Measurements from ENCODE around the gene PHB1.
"Not testable (repeated sequence)": the region's sequence is repeated elsewhere in the genome, so short reads cannot be mapped to it uniquely, and the experiment has no call there.

PHB1 gene

DNA sequence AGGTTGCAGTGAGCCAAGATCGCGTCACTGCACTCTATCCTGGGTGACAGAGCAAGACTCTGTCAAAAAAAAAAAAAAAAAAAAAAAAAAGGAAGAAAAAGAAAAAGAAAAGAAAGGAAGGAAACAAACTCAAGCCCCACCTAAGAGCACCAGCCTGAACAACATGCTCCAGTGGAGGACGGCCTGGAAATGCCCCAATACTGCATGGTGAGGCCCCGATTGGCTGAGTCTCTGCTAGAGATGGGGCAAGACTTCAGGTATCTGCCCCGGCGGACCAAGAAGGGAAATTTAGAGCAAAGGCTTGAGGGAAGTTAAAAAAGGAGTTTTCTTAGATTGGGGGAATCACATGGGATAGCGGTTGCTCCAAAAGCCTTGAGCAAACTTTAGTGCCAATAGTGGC lies 42.3 kb downstream of the PHB1 start:
- no peak for DNase-seq

- DNase-seq = no peak
Observed at GRCh38 chr17:49370971-49371834, 43.5 kb downstream of the PHB1 start.

- DNase-seq = no peak
Observed at GRCh38 chr17:49369760-49370159, 44.9 kb downstream of the PHB1 start.

DNA sequence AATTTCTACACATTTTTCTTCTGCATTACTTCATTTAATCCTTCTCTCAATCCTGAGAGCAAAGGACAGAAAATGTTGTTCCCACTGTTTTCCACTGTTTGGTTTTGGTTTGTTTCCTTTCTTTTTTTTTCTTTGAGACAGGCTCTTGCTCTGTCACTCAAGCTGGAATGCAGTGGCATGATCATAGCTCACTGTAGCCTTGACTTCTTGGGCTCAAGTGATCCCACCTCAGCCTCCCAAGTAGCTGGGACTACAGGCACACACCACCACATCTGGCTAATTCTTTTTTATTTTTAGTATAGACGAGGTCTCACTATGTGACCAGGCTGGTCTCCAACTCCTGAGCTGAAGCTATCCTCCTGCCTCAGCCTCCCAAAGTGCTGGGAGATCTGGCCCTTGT lies 45.6 kb downstream of the PHB1 start:
- no peak for DNase-seq

GRCh38 chr17:49365667-49366066 lies 49.0 kb downstream of the PHB1 start:
- peak in 1 of 3 donors; percentile 30 for DNase-seq

DNA sequence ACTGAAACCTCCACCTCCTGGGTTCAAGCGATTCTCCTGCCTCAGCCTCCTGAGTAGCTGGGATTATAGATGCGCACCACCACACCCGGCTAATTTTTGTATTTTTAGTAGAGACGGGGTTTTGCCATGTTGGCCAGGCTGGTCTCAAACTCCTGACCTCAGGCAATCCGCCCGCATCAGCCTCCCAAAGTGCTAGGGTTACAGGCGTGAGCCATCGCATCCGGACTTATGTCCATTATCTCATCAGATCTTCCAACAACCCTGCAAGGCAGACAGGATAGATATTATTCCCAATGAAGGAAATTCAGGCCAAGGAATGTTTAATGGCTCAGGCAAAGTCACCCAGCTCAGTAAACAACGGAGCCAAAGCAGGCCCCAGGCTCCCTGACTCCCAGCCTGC lies 49.6 kb downstream of the PHB1 start:
- not testable (repeated sequence) for DNase-seq

DNA sequence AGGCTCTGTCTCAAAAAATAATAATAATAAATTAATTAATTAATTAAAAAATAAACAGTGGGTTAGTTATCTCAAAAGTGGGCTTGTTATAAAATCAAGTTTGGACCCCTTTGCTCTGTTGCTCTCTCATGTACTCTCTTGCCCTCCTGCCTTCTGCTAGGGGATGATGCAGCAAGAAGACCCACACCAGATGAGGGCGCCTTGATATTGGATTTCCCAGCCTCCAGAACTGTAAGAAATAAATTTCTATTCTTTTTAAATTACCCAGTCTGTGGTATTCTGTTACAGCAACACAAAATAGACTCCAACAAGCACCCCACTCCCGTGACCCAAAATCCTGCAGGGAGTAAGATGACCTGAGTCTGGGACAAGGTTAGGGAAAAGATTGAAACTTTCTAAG lies 50.6 kb downstream of the PHB1 start:
- DNase-seq = no peak

DNA sequence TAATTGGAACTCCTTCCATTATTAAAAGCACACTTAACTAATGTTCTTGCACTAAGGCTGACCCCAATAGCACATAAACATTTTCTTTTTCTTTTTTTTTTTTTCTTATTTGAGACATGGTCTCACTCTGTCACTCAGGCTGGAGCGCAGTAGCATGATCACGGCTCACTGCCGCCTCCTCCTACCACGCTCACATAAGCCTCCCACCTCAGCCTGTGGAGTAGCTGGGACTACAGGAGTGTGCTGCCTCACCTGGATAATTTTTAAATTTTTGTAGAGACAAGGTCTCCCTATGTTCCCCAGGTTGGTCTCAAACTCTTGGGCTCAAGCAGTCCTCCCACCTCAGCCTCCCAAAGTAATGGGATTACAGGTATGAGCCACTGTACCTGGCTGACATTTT lies 51.4 kb downstream of the PHB1 start:
- DNase-seq = no peak

GRCh38 chr17:49362723-49363117 lies 52.0 kb downstream of the PHB1 start:
- peak in 1 of 3 donors; percentile 29 for DNase-seq

GRCh38 chr17:49361902-49362722 lies 52.6 kb downstream of the PHB1 start, which contains the start of gene ZNF652:
Gene ZNF652 (minus strand): TSS chr17:49362250. CDS start chr17:49317725, 44,525 bp downstream.
- DNase-seq = peak; percentile 66 to 92 (median 79)

DNA sequence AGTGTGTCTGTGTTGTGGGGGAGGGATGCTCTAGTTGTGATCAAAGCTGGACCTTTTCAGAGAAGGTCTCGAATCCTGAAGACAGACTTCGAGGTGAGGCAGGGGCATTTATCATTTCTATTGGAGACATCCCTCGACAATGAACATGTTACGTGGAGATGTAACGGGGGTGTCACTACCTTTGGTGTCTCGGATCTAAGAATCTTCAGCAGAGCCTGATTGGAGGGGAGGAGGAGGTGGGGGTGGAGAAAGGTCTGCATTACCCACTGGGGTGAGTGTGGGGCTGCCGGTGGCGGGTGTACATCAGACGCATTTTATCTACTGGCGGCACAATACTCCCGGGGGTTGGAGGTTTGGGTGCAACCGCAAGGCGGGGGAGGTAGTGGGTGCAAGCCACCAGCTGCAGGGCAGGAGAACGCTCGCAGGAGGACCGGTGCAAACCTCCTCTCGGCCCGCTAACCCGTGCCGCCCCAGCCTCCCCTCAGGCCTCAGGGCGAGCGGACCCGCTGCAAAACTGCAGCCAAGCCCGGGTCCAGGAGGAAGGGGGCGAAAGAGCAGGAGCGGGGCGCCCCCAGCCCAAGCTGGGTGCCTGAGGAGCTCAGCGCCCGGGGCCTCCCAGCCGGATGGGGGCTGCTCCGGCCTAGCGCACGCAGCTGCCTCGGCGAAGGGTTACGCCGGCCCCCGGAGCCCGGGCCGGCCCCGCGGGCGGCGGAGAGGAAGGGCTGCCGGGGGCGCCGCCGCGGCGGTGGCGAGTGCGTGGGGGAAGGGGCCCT lies 53.4 kb downstream of the PHB1 start:
- DNase-seq = peak in 1 of 3 donors; percentile 23

- peak; percentile 40 to 62 (median 57) for DNase-seq
Observed at GRCh38 chr17:49360796-49361128, 53.9 kb downstream of the PHB1 start.

DNA sequence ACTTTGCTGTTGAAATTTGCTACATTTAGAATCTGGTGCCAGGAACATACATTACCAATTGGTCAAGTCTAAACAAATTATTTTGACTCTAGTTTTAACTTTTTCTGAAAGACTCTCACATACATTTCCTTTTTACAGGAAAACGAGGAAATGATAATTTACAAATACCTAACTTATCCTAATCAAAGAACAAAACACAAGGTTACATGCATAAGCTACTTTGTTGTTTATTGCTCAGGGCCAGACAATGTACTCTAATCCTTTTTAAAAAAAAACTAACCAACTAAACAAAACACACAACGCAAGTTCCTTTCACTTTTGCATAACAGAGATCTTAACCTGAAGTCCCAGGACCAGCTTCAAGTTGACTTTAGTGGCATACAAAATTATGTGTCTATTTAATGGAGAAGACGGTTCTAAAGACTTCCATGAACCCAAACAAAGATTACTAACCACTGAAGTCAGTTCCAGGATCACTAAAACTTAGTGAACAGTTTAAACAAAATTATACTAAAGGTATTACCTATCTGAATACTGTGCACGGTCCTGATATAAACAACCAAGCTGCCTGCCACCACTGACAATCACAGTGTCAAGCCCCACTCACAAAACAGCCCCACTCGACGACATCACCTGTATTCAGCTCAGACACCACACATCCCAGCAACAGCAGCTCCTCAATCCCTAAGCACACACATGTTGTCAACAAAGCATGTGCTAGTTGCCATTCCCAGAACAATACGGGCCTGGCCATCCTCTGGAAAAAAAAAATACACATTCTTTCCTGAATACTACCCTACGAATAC lies 54.5 kb downstream of the PHB1 start:
- DNase-seq = peak in 1 of 3 donors; percentile 37

- peak in 2 of 3 donors; percentile 22 to 32 for DNase-seq
Observed at GRCh38 chr17:49358641-49359247, 55.9 kb downstream of the PHB1 start.

GRCh38 chr17:49357516-49357915 lies 57.2 kb downstream of the PHB1 start:
- no peak for DNase-seq

- no peak for DNase-seq
Observed at GRCh38 chr17:49356320-49356719, 58.4 kb downstream of the PHB1 start.

Measured in suppressor macrophage treated with lipopolysaccharide for 1 hour (primary cell).